H1 (cell line): Measurements from ENCODE around the gene DOCK3. TPM values are rescaled to one million over a fixed set of nuclear protein-coding genes. Genes with fewer than 3 reads are reported as not detected.
A peak's percentile ranks its signal among the peaks of the same experiment; 100 is the strongest.
"Not testable (repeated sequence)": the region's sequence is repeated elsewhere in the genome, so short reads cannot be mapped to it uniquely, and the experiment has no call there.

Experiments
- CTCF ChIA-PET: fragments of 300-600 bp; sonication (Branson Sonifier 250); formaldehyde crosslinking; loops from one replicate; lab custom pipeline; 2021; ENCODE audit not compliant: partially characterized antibody; lab: Charles Lee
- POLR2A ChIA-PET: fragments of 300-600 bp; sonication (Branson Sonifier 250); formaldehyde crosslinking; loops from one replicate; lab custom pipeline; 2021; ENCODE audit warnings: inconsistent platforms; ENCODE audit not compliant: partially characterized antibody; lab: Charles Lee
- DNase-seq, 2 experiments: peaks; one replicate each; pipeline versions ENCODE4 v3.0.0 to v3.0.0-alpha.2; 2010 to 2022; ENCODE audit warnings: low spot score in 2 of 2, low read depth in 1 of 2, mixed read lengths in 1 of 2
- FAIRE-seq: peaks from 2 replicates; lab custom pipeline; 2011; peaks lifted over from hg19 to GRCh38; lab: Jason Lieb, UNC
- H2AFZ ChIP-seq: 2 replicates; pipeline ENCODE4 v1.8.1; 2012; ENCODE audit warnings: low read length, inconsistent platforms
- H2AK5ac ChIP-seq: 2 replicates; pipeline ENCODE4 v1.6.1; 2013; ENCODE audit warnings: low read depth, low read length
- H2BK120ac ChIP-seq: replicated peaks from 2 replicates; pipeline ENCODE3; 2013; ENCODE audit warnings: low read depth, low read length, inconsistent platforms
- H2BK12ac ChIP-seq: 2 replicates; pipeline ENCODE4 v1.6.1; 2013; ENCODE audit warnings: low read depth, low read length
- H2BK15ac ChIP-seq: 2 replicates; pipeline ENCODE4 v1.6.1; 2013; ENCODE audit warnings: low read length
- H2BK20ac ChIP-seq: 2 replicates; pipeline ENCODE4 v1.6.1; 2013; ENCODE audit warnings: low read length
- H2BK5ac ChIP-seq: 2 replicates; pipeline ENCODE4 v1.6.1; 2013; ENCODE audit warnings: low read depth, low read length
- H3K14ac ChIP-seq: 2 replicates; pipeline ENCODE4 v1.6.1; 2013; ENCODE audit warnings: inconsistent platforms; ENCODE audit not compliant: insufficient read length
- H3K18ac ChIP-seq: 2 replicates; pipeline ENCODE4 v1.6.1; 2013; ENCODE audit warnings: low read length; ENCODE audit errors: extremely low read depth
- H3K23ac ChIP-seq: 2 replicates; pipeline ENCODE4 v1.6.1; 2013; ENCODE audit warnings: inconsistent platforms; ENCODE audit not compliant: insufficient read length
- H3K23me2 ChIP-seq: 2 replicates; pipeline ENCODE4 v1.6.1; 2013; ENCODE audit warnings: low read depth, low read length
- H3K27ac ChIP-seq: 2 replicates; pipeline ENCODE4 v1.6.1; 2011; ENCODE audit warnings: low read depth, low read length, inconsistent platforms
- H3K27me3 ChIP-seq, 4 experiments: replicated peaks in 1 of 4; 1 replicate in 1 of 4; 2 replicates in 3 of 4; pipeline versions ENCODE4 v1.6.1 to v1.8.1; 2011 to 2013; ENCODE audit warnings: low read length in 3 of 4, mild to moderate bottlenecking in 3 of 4, inconsistent platforms in 2 of 4, mixed read lengths in 2 of 4, moderate library complexity in 1 of 4; ENCODE audit not compliant: control insufficient read depth in 3 of 4, insufficient read depth in 3 of 4; ENCODE audit errors: extremely low read depth in 1 of 4
- H3K36me3 ChIP-seq, 4 experiments: 2 replicates each; pipeline versions ENCODE4 v1.6.1 to v1.8.1; 2011 to 2013; ENCODE audit warnings: mild to moderate bottlenecking in 4 of 4, low read length in 3 of 4, moderate library complexity in 2 of 4, control low read depth in 1 of 4, inconsistent platforms in 1 of 4; ENCODE audit not compliant: insufficient read depth in 4 of 4, control insufficient read depth in 2 of 4
- H3K4ac ChIP-seq: replicated peaks from 2 replicates; pipeline ENCODE3; 2013; ENCODE audit warnings: low read length, low read depth, mixed read lengths, inconsistent platforms; ENCODE audit not compliant: insufficient read length
- H3K4me1 ChIP-seq, 4 experiments: replicated peaks in 1 of 4; 1 replicate in 1 of 4; 2 replicates in 3 of 4; pipeline versions ENCODE4 v1.6.1 to v1.8.1; 2011 to 2013; ENCODE audit warnings: low read length in 3 of 4, inconsistent platforms in 2 of 4, mixed read lengths in 1 of 4; ENCODE audit not compliant: insufficient read depth in 4 of 4, control insufficient read depth in 3 of 4
- H3K4me2 ChIP-seq, 2 experiments: 2 replicates each; pipeline versions ENCODE4 v1.6.1 to v1.8.1; 2011 to 2013; ENCODE audit warnings: low read depth in 2 of 2, low read length in 2 of 2, control low read depth in 1 of 2, inconsistent platforms in 1 of 2, mild to moderate bottlenecking in 1 of 2; ENCODE audit not compliant: insufficient read depth in 1 of 2
- H3K4me3 ChIP-seq, 4 experiments: fragments of 200-600, 300-600 bp in 1 of 4; sonication (generic), shearing (Covaris generic), sonication (Bioruptor Twin) in 1 of 4; 2 replicates each; pipeline versions ENCODE4 v1.5.1 to v1.8.1; 2011 to 2016; ENCODE audit warnings: low read length in 4 of 4, low read depth in 3 of 4, control low read depth in 2 of 4, inconsistent platforms in 2 of 4, mild to moderate bottlenecking in 2 of 4, mixed read lengths in 1 of 4, moderate library complexity in 1 of 4; ENCODE audit not compliant: insufficient read depth in 2 of 4; ENCODE audit errors: extremely low read depth in 1 of 4
- H3K56ac ChIP-seq: replicated peaks from 2 replicates; pipeline ENCODE3; 2013; ENCODE audit warnings: low read depth, mild to moderate bottlenecking, mixed read lengths, low read length, inconsistent platforms; ENCODE audit not compliant: insufficient read length
- H3K79me1 ChIP-seq: 2 replicates; pipeline ENCODE4 v1.6.1; 2013; ENCODE audit warnings: low read depth, low read length, control low read depth
- H3K79me2 ChIP-seq, 2 experiments: 2 replicates each; pipeline versions ENCODE4 v1.6.1 to v1.8.1; 2012 to 2013; ENCODE audit warnings: low read length in 2 of 2, mild to moderate bottlenecking in 2 of 2, inconsistent platforms in 1 of 2; ENCODE audit not compliant: insufficient read depth in 2 of 2, control insufficient read depth in 1 of 2
- H3K9ac ChIP-seq, 4 experiments: replicated peaks in 1 of 4; 1 replicate in 1 of 4; 2 replicates in 3 of 4; pipeline versions ENCODE4 v1.6.1 to v1.8.1; 2011 to 2013; ENCODE audit warnings: low read depth in 3 of 4, low read length in 3 of 4, control low read depth in 2 of 4, mild to moderate bottlenecking in 2 of 4, moderate library complexity in 2 of 4, inconsistent platforms in 1 of 4; ENCODE audit errors: extremely low read depth in 1 of 4
- H3K9me3 ChIP-seq, 2 experiments: 2 replicates each; pipeline versions ENCODE4 v1.6.1 to v1.8.1; 2012 to 2013; ENCODE audit warnings: mild to moderate bottlenecking in 2 of 2, moderate library complexity in 2 of 2, control low read depth in 1 of 2, inconsistent platforms in 1 of 2, low read depth in 1 of 2, low read length in 1 of 2, mixed read lengths in 1 of 2; ENCODE audit not compliant: insufficient read depth in 2 of 2
- H4K20me1 ChIP-seq, 2 experiments: replicated peaks in 1 of 2; 2 replicates each; pipeline versions ENCODE3 to v1.8.1; 2011 to 2013; ENCODE audit warnings: inconsistent platforms in 2 of 2, low read length in 2 of 2, mild to moderate bottlenecking in 1 of 2; ENCODE audit not compliant: insufficient read depth in 2 of 2, control insufficient read depth in 1 of 2
- H4K5ac ChIP-seq: 2 replicates; pipeline ENCODE4 v1.6.1; 2013; ENCODE audit warnings: low read length, low read depth, mixed read lengths, inconsistent platforms; ENCODE audit not compliant: insufficient read length
- H4K8ac ChIP-seq: 2 replicates; pipeline ENCODE4 v1.8.0; 2013; ENCODE audit warnings: mild to moderate bottlenecking, moderate library complexity, low read length, inconsistent platforms; ENCODE audit not compliant: insufficient read depth; ENCODE audit errors: extremely low read depth
- H4K91ac ChIP-seq: replicated peaks from 2 replicates; pipeline ENCODE3; 2013; ENCODE audit warnings: low read length, mixed read lengths, inconsistent platforms; ENCODE audit not compliant: insufficient read length
- WGBS, 2 experiments: shearing (Covaris generic) in 1 of 2; methylation state at CpG; one replicate each; pipeline versions ENCODE4 v1.1.6 to v1.1.7; 2013 to 2015; ENCODE audit warnings: low lambda C conversion rate in 2 of 2, mixed read lengths in 2 of 2, inconsistent platforms in 1 of 2, low coverage in 1 of 2, missing lambda C conversion rate in 1 of 2; ENCODE audit not compliant: insufficient replicate concordance in 2 of 2, insufficient coverage in 1 of 2, insufficient read length in 1 of 2; ENCODE audit errors: extremely low coverage in 1 of 2, missing lambda C conversion rate in 1 of 2; 5-methylcytosine and 5-hydroxymethylcytosine counted together
- polyA plus RNA-seq, 7 experiments: library from polyadenylated mRNA; depleted of rRNA in 3 of 7; stranded (reverse) in 5 of 7; unstranded in 2 of 7; fragments of >200 nt in 5 of 7; fragments of 200-250 nt in 2 of 7; gene quantifications; 1 replicate in 5 of 7; 2 replicates in 1 of 7; 4 replicates in 1 of 7; pipeline versions ENCODE4 v1.2.1 to v1.2.3, GENCODE V29; 2011 to 2013; ENCODE audit warnings: missing spikeins in 2 of 7, mixed read lengths in 2 of 7
- total RNA-seq: library from RNA; stranded (reverse); fragmentation: NEBNext Ultra II Directional; extraction: Animal tissue kit (Norgen Biotek cat#: 25700); gene quantifications from 2 replicates; pipeline ENCODE4 v1.2.1, GENCODE V29; 2021

The DOCK3 gene
- total and polyA plus RNA-seq, 2 of the 8 experiments (the other 6 are each of a cell fraction or from before 2014, with no cell fraction given) = 2.7 to 5.0 TPM

GRCh38 chr3:51387281-51387680 lies 712.6 kb downstream of the DOCK3 start:
- H3K23ac ChIP-seq, H4K8ac ChIP-seq, H3K9me3 ChIP-seq, H4K91ac ChIP-seq, H3K56ac ChIP-seq, H2BK120ac ChIP-seq, H3K14ac ChIP-seq, H3K4ac ChIP-seq, H3K27me3 ChIP-seq, FAIRE-seq, H2BK20ac ChIP-seq, H3K9ac ChIP-seq, H2BK5ac ChIP-seq, H4K5ac ChIP-seq, H3K79me1 ChIP-seq, H2BK15ac ChIP-seq, H3K4me3 ChIP-seq, H3K27ac ChIP-seq, H2AFZ ChIP-seq, H3K18ac ChIP-seq, DNase-seq, H2BK12ac ChIP-seq, H2AK5ac ChIP-seq: not testable (repeated sequence)
- Histone ChIP-seq H3K79me2 (peaks cover 16 to 42% of the 10 kb centered on the region in 2 experiments), H3K23me2 (peaks cover 11% of the 10 kb centered on the region), H3K4me2 (peak overlapping the region; percentile 28 to 95; a peak in 2 of 4 replicates), H3K36me3 (peaks cover 12 to 40% (median 21%) of the 10 kb centered on the region in 4 experiments), H3K4me1 (peaks cover 4 to 26% (median 9%) of the 10 kb centered on the region in 4 experiments), H4K20me1 (peaks cover 15 to 24% of the 10 kb centered on the region in 2 experiments)
- ChIA-PET CTCF (interaction anchor here (0.7 to 7.2 kb wide), 8 partner anchors 8 to 817 kb away, joined by 3 to 53 read pairs (median 5); partner anchors contain the start of gene MAPKAPK3), POLR2A (interaction anchor here (0.8 to 2.8 kb wide), 3 partner anchors 12 to 771 kb away, joined by 4 to 9 read pairs (median 4); partner anchors contain the start of genes DCAF1 and MAPKAPK3)
- WGBS, 2 experiments = 85% methylated on average over 6 of the region's 6 CpGs; no CpG with 5 or more reads in 1 of the 2 experiments
